GM18868 (cell line): Measurements from ENCODE around the gene ABLIM2.

Experiments
- ATAC-seq: cut with Tn5 transposase; IDR thresholded peaks from one replicate; pipeline ENCODE4 v1.9.1; 2021; ENCODE audit warnings: mild to moderate bottlenecking, moderate library complexity; ENCODE audit not compliant: unreplicated experiment

ABLIM2 gene

DNA sequence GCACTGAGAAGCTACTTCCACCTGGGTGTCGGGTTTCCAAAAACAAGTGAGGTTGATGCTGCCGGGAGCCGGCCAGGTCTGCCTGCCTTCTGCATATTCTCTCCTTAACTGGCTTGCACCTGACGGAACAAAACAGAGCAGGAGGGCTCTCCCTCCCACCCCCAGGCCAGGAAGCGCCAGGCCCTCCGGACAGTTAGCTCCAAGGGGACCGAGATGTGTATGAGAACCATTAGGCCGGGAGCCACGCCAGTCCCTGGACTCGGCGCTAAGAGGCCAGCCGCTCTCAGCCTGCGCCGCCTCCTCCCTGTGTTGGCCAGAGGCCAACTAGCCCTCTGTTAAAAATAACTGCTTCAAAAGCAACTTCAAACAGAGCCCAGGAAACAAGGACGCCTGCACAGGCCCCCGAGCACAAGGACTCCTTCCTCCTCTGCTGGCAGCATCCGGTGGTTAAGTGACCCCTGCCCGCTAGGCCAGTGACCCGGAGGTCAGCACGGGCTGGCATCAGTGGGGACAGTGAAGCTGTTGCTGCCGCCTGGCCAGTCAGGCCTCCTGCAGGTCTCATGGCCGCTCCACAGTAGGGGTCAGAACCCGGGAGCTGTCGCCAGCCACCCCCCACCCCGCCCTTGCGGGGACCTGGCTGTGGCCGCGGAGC lies 107.9 kb downstream of the ABLIM2 start:
- no peak for ATAC-seq

- no peak for ATAC-seq
Measured at GRCh38 chr4:8050180-8050554, 108.4 kb downstream of the ABLIM2 start.

DNA sequence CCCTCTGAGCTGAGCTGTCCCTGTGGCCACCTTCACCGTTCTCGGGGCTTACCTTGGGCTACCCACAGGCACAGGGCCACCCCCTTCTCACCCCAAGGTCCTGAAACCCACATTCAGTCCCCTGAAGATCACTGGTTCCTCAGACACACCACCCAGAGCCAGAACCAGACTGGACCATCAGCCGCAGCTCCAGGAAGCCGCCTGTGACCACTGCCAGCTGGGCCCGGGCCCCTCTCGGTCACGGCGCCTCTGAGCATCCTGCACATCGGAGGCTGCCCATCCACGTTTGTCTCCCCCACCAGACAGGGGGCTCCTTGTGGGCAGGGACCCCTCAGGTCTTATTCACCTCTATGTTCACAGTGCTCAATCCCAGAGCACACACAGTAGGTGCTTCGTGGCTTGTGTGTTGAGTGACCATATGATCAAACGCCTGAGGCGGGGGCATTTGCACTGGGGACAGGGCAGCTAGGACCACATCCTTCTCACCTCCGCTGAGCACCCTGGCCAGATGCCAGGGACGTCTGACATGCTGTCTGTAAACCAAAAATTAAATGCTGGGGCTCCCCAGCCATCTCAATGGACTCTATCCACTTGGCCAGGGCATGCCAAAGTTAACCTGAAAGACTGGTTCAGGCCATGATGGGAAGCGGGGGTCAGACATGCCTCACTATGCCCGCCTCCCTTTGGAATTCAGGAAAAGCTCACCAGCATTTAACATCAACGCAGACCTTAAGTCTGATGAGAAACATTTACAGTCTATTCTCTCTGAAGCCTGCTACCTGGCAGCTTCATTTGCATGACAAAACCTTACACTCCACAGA lies 109.5 kb downstream of the ABLIM2 start:
- no peak for ATAC-seq

- ATAC-seq, result no peak
Measured at GRCh38 chr4:8047837-8048678, 110.6 kb downstream of the ABLIM2 start.

- ATAC-seq, result no peak
Measured at GRCh38 chr4:8046925-8047541, 111.6 kb downstream of the ABLIM2 start.

GRCh38 chr4:8045909-8046308 lies 112.7 kb downstream of the ABLIM2 start:
- no peak for ATAC-seq

- no peak for ATAC-seq
Measured at GRCh38 chr4:8044699-8045098, 113.9 kb downstream of the ABLIM2 start.

GRCh38 chr4:8044244-8044643 lies 114.4 kb downstream of the ABLIM2 start:
- ATAC-seq, result no peak

- ATAC-seq, result no peak
Measured at GRCh38 chr4:8043596-8043995, 115.0 kb downstream of the ABLIM2 start.

DNA sequence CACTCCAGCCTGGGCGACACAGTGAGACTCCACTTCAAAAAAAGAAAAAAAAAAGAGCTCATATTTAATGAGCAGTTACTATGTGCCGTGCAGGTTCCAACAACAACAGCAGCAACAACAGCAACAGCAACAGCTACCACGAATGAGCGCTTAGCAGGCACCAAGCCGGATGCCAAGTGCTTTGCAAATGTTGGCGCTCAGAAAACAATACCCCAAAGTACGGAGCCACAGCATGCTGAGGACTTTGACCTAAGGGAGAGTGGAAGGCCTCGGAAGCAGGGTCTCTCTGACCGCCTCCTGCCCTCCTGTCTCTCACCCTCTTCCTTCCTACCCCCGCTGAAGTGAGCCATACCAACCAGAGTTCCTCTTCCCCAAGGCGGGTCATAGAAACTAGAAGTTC lies 116.7 kb downstream of the ABLIM2 start:
- no peak for ATAC-seq

DNA sequence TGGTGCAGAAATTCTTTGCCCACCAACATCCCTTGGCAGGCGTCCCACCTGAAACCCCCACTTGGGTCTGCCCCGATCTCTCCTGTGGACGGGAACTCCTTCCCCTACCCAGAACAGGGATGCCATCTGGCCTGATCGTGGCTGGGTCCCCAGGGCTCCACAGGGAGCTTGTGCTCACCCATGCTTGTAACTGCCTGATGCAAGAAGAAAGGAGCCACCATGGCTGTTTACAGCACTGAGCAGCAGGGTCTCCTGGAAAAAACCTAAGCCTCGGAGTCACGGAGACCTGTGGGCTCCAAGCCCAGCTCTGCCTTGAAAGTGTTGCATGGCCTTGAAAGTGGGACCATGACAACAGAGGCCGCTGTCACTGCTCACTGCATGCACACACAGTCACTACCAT lies 117.4 kb downstream of the ABLIM2 start:
- ATAC-seq, result no peak

DNA sequence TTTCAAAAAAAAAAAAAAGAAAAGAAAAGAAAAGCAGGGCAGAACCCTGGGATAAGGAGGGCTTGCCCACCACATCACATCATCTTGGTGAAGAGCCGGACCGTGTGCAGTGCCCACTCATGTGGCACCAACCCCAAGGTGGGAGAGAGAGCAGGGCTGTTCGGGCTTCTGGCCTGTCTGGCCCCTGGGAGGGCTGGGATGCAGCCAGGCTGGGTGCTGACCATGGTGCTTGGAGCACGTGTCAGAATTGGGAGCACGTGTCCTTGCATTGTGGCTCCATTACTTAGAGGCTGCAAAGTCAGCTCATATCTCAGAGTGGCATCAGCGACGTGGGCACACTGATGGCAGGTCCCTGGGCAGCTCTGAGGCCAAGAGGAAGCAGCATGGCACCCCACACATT lies 118.0 kb downstream of the ABLIM2 start:
- no peak for ATAC-seq

- no peak for ATAC-seq
Measured at GRCh38 chr4:8039853-8040252, 118.8 kb downstream of the ABLIM2 start.

DNA sequence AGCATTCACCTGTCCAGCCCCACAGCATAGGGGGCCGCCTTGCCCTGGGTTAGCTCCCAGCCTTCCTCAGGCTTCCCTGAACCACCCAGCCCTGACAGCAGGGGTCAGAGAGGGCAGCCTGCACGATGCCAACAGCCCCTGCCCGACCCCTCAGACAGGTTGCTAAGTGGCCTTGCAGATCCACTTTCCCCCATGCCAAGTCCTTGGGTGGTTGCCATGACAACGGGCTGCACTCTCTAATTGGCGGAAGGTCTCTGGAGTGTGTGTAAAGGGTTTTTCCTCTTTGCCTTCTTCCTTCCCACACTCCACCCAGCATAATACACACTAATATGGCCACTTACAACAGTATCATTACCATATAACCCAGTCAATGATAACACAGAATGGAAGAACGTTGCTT lies 119.3 kb downstream of the ABLIM2 start:
- no peak for ATAC-seq

DNA sequence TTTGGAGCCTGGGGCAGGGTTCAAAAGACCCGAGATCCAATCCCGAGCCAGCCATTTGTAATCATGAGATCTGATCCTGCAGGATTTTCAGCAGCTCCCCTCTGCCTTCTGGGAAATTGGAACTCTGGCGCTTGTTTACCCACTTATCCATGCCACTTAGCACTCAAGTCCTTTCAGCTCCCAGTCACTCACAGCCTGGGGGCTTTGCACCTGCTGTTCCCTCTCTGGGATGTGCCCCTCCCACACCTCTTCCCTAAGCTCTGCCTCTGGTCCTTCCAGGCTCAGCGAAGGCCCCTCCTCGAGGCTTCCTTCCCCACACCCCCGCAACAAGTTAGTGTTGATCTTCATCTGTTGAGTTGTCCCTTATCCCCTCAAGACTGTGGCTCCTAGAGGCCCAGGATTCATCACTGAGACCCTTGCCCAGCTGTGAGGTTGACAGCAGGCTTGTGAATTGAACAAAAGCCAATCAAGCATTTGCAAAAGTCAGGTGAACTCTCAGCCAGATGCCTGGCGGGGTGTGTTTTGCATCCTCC lies 119.8 kb downstream of the ABLIM2 start:
- no peak for ATAC-seq

- ATAC-seq, result no peak
Measured at GRCh38 chr4:8038083-8038482, 120.5 kb downstream of the ABLIM2 start.

- ATAC-seq, result no peak
Measured at GRCh38 chr4:8037150-8037769, 121.4 kb downstream of the ABLIM2 start.

DNA sequence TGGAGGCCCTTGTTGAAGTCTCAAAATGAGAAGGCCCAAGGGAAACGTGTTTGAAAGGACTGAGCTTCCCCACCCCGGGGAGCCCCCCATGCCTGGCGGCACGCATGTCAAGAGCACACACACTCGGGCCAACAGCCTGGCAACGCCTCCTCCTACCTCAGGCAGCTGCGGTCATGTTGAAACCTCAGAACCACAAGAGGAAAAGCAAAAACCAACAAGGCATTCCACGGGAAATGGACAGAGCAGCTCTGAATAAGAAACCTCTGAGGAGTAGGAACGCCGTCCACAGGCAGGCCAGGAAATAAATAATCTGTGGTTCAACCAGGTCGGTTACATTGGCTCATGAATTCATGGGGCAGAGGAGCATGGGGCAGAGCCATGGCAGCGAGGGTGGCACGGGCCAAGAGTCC lies 123.2 kb downstream of the ABLIM2 start:
- ATAC-seq, result no peak

DNA sequence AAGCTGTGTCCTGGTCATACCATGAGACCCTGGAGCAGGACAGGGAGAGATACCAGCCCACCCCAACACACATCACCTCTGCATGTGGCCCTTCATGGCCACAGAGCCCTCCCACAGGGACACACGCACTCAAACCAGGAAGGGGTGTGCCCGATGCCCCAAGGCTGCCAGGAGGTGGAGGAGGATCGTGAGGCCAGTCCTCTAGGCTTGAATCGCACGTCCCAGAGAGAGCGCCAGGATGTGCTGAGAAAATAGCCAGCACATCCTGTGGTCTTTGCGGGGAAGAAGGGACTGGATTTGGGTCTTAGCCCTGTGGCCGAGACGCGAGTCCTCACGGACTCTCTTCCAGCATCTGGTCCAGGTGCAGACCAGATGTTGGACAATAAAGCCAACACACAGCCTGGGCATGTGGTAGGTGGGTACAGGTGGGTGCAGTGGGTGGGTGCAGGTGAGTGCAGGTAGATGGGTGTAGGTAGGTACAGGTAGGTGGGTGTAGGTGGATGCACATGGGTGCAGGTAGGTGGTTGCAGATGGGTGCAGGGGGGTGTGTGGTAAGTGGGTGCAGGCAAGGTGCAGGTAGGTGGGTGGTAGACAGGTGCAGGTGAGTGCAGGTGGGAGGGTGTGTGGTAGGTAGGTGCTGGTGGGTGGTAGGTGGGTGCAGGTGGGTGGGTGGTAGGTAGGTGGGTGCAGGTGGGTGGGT lies 124.6 kb downstream of the ABLIM2 start:
- no peak for ATAC-seq
